Mammary epithelial cell (primary cell): ENCODE results near the gene DAO.

ENCODE experiments used
- CTCF ChIP-seq, 2 donors: IDR thresholded peaks in 1 of 2; conservative IDR thresholded peaks in 1 of 2; 2 replicates each; pipeline ENCODE4 v1.5.1; 2011 to 2012; ENCODE audit warnings: inconsistent platforms in 2 of 2, low read length in 2 of 2, mild to moderate bottlenecking in 2 of 2, control low read depth in 1 of 2, low read depth in 1 of 2; ENCODE audit not compliant: insufficient read depth in 1 of 2; ENCODE audit errors: extremely low read depth in 1 of 2
- EZH2 ChIP-seq: IDR thresholded peaks from 2 replicates; pipeline ENCODE4 v1.6.1; 2012; ENCODE audit warnings: low read length, inconsistent platforms, borderline replicate concordance

GRCh38 chr12:108876550-108876949 is 3.3 kb upstream of the DAO start:
- no peak for TF ChIP-seq CTCF (conservative IDR thresholded peaks at IDR 0.05 in 1 of 2, IDR thresholded peaks at IDR 0.05 in 1 of 2; ENCODE audit: extremely low read depth in 1 of 2, insufficient read depth in 1 of 2, low read depth in 1 of 2, low read length in 2 of 2)
- TF ChIP-seq EZH2, result no peak
